Neural cell (in vitro differentiated cells): ENCODE data around the gene CLEC9A. TPM values are rescaled to one million over a fixed set of nuclear protein-coding genes. Genes with fewer than 3 reads are reported as not detected.

Experiments used
- H2AFZ ChIP-seq: fragments of 200-600, 300-800 bp; sonication (generic), shearing (Covaris generic); 2 replicates; pipeline ENCODE4 v1.6.0; 2014; ENCODE audit warnings: low read depth, mild to moderate bottlenecking, antibody characterized with exemption, low read length, moderate library complexity
- H3F3A ChIP-seq: fragments of 200-600 bp; shearing (Covaris generic); 2 replicates; pipeline ENCODE4 v1.6.1; 2016; ENCODE audit warnings: mild to moderate bottlenecking, moderate library complexity, mixed read lengths, antibody characterized with exemption, low read length; ENCODE audit not compliant: insufficient read depth, poor library complexity, severe bottlenecking
- H3K27ac ChIP-seq: fragments of 200-600, 300-800 bp; sonication (generic), shearing (Covaris generic); 2 replicates; pipeline ENCODE4 v1.5.1; 2014; ENCODE audit warnings: mild to moderate bottlenecking, low read length, moderate library complexity
- H3K27me3 ChIP-seq: fragments of 300-800, 200-600 bp; sonication (generic), shearing (Covaris generic); 2 replicates; pipeline ENCODE4 v1.6.0; 2014; ENCODE audit warnings: mild to moderate bottlenecking, low read depth, low read length, moderate library complexity; ENCODE audit not compliant: insufficient read depth
- H3K36me3 ChIP-seq: fragments of 300-800, 200-600 bp; sonication (generic), shearing (Covaris generic); 2 replicates; pipeline ENCODE4 v1.5.1; 2014; ENCODE audit warnings: mild to moderate bottlenecking, antibody characterized with exemption, low read length, moderate library complexity; ENCODE audit not compliant: insufficient read depth
- H3K4me2 ChIP-seq: fragments of 300-800, 200-600 bp; sonication (generic), shearing (Covaris generic); 2 replicates; pipeline ENCODE4 v1.6.0; 2014; ENCODE audit warnings: mild to moderate bottlenecking, low read length
- H3K4me3 ChIP-seq: fragments of 300-800, 200-600 bp; sonication (generic), shearing (Covaris generic); 2 replicates; pipeline ENCODE4 v1.5.1; 2014; ENCODE audit warnings: mild to moderate bottlenecking, low read length, moderate library complexity
- H3K79me2 ChIP-seq: fragments of 200-600 bp; shearing (Covaris generic); replicated peaks from 2 replicates; pipeline ENCODE4 v1.6.0; 2014; ENCODE audit warnings: mild to moderate bottlenecking, low read length, moderate library complexity; ENCODE audit not compliant: insufficient read depth
- H3K9ac ChIP-seq: fragments of 300-800, 200-600 bp; sonication (generic), shearing (Covaris generic); 2 replicates; pipeline ENCODE4 v1.6.1; 2016; ENCODE audit warnings: mild to moderate bottlenecking, low read length, mixed read lengths
- H3K9me2 ChIP-seq: fragments of 200-600 bp; shearing (Covaris generic); 2 replicates; pipeline ENCODE4 v1.6.1; 2016; ENCODE audit warnings: mild to moderate bottlenecking, low read length, mixed read lengths; ENCODE audit not compliant: insufficient read depth
- H3K9me3 ChIP-seq: fragments of 200-600, 300-800 bp; sonication (generic), shearing (Covaris generic); 2 replicates; pipeline ENCODE4 v1.6.1; 2016; ENCODE audit warnings: mild to moderate bottlenecking, mixed run types, low read length, moderate library complexity, mixed read lengths
- H4K20me1 ChIP-seq: fragments of 200-600 bp; shearing (Covaris generic); 2 replicates; pipeline ENCODE4 v1.6.1; 2016; ENCODE audit warnings: mild to moderate bottlenecking, mixed run types; ENCODE audit not compliant: insufficient read depth
- CTCF ChIP-seq: fragments of 450-650 bp; IDR thresholded peaks from 2 replicates; pipeline ENCODE4 v1.5.1; 2014; ENCODE audit warnings: antibody characterized with exemption, mild to moderate bottlenecking, moderate library complexity; ENCODE audit not compliant: poor library complexity, severe bottlenecking
- EP300 ChIP-seq: fragments of 450-650 bp; conservative IDR thresholded peaks from 2 replicates; pipeline ENCODE4 v1.6.1; 2014; ENCODE audit warnings: antibody characterized with exemption, mild to moderate bottlenecking, moderate library complexity; ENCODE audit not compliant: poor library complexity, severe bottlenecking
- EZH2 ChIP-seq: fragments of 200-600, 300-800 bp; shearing (Covaris generic), sonication (generic); IDR thresholded peaks from 2 replicates; pipeline ENCODE4 v1.6.1; 2014; ENCODE audit warnings: antibody characterized with exemption, low read length, borderline replicate concordance, mild to moderate bottlenecking; ENCODE audit not compliant: insufficient read depth, poor library complexity, severe bottlenecking
- MXI1 ChIP-seq: fragments of 450-650 bp; conservative IDR thresholded peaks from 2 replicates; pipeline ENCODE4 v1.6.1; 2014; ENCODE audit warnings: antibody characterized with exemption, mild to moderate bottlenecking; ENCODE audit not compliant: poor library complexity, severe bottlenecking
- POLR2AphosphoS5 ChIP-seq: IDR thresholded peaks from 2 replicates; pipeline ENCODE4 v1.6.1; 2012
- RAD21 ChIP-seq: fragments of 450-650 bp; conservative IDR thresholded peaks from 2 replicates; pipeline ENCODE4 v1.6.1; 2014; ENCODE audit warnings: antibody characterized with exemption, mild to moderate bottlenecking, moderate library complexity
- SMC3 ChIP-seq: fragments of 450-650 bp; conservative IDR thresholded peaks from 2 replicates; pipeline ENCODE4 v1.6.1; 2014; ENCODE audit warnings: antibody characterized with exemption, mild to moderate bottlenecking, moderate library complexity; ENCODE audit not compliant: poor library complexity
- TAF1 ChIP-seq: IDR thresholded peaks from 2 replicates; pipeline ENCODE4 v1.6.1; 2012; ENCODE audit warnings: low read depth
- polyA plus RNA-seq: library from polyadenylated mRNA; depleted of rRNA; stranded (reverse); fragments of >200 nt; gene quantifications from 2 replicates; pipeline ENCODE4 v1.2.3, GENCODE V29; 2014
- TF ChIP-seq, protein P1 (sequence below): IDR thresholded peaks from 2 replicates; pipeline ENCODE4 v1.6.1; 2012; ENCODE audit warnings: borderline replicate concordance

Gene CLEC9A
- polyA plus RNA-seq, 1 donor from 2014 or later = not detected

DNA sequence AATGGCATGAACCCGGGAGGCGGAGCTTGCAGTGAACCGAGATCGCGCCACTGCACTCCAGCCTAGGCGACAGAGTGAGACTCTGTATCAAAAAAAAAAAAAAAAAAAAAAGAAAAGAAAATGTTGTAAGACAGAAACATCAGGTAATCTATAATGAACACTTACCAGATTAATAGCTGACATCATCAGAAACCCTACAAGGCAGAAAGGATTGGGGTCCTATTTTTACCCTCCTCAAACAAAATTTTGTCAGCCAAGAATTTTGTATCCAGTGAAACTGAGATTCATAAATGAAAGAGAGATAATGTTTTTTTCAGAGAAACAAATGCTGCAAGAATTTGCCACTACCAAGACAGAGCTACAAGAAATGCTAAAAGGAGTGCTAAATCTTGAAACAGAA is 54.3 kb downstream of the CLEC9A start:
- H4K20me1 ChIP-seq = no peaks in the 10 kb centered on the region
- no peaks in the 10 kb centered on the region for H3K27me3 ChIP-seq
- no peak for TF ChIP-seq EZH2
- TF ChIP-seq POLR2AphosphoS5 = no peak
- no peak for TF ChIP-seq RAD21
- TF ChIP-seq CTCF = no peak
- no peak for TF ChIP-seq EP300
- H3K4me2 ChIP-seq = no peak overlapping the region
- H2AFZ ChIP-seq = no peak overlapping the region
- H3K9me2 ChIP-seq = no peaks in the 10 kb centered on the region
- no peaks in the 10 kb centered on the region for H3F3A ChIP-seq
- no peak overlapping the region for H3K27ac ChIP-seq
- no peaks in the 10 kb centered on the region for H3K36me3 ChIP-seq
- H3K4me3 ChIP-seq = no peak overlapping the region
- H3K9me3 ChIP-seq = no peaks in the 10 kb centered on the region
- no peaks in the 10 kb centered on the region for H3K79me2 ChIP-seq
- no peak overlapping the region for H3K9ac ChIP-seq

DNA sequence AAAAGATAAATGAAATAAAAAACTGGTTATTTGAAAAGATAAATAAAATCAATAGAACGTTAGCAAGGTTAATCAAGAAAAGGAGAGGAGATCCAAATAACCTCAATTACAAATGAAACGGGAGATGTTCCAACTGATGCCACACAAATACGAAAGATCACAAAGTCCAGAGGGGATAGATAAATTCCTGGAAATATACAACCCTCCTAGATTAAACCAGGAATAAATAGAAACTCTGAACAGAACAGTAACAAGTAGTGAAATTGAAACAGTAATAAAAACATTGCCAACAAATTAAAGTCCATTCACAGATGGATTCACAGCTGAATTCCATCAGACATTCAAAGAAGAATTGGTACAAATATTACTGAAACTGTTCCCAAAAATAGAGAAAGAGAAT is 55.9 kb downstream of the CLEC9A start:
- no peaks in the 10 kb centered on the region for H3K27me3 ChIP-seq
- H3F3A ChIP-seq = no peaks in the 10 kb centered on the region
- H3K79me2 ChIP-seq = no peaks in the 10 kb centered on the region
- no peaks in the 10 kb centered on the region for H4K20me1 ChIP-seq
- no peak overlapping the region for H2AFZ ChIP-seq
- H3K9me2 ChIP-seq = no peaks in the 10 kb centered on the region
- no peak overlapping the region for H3K4me2 ChIP-seq
- no peaks in the 10 kb centered on the region for H3K9me3 ChIP-seq
- no peak overlapping the region for H3K27ac ChIP-seq
- TF ChIP-seq EP300 = no peak
- no peak for TF ChIP-seq POLR2AphosphoS5
- TF ChIP-seq, protein P1, sequence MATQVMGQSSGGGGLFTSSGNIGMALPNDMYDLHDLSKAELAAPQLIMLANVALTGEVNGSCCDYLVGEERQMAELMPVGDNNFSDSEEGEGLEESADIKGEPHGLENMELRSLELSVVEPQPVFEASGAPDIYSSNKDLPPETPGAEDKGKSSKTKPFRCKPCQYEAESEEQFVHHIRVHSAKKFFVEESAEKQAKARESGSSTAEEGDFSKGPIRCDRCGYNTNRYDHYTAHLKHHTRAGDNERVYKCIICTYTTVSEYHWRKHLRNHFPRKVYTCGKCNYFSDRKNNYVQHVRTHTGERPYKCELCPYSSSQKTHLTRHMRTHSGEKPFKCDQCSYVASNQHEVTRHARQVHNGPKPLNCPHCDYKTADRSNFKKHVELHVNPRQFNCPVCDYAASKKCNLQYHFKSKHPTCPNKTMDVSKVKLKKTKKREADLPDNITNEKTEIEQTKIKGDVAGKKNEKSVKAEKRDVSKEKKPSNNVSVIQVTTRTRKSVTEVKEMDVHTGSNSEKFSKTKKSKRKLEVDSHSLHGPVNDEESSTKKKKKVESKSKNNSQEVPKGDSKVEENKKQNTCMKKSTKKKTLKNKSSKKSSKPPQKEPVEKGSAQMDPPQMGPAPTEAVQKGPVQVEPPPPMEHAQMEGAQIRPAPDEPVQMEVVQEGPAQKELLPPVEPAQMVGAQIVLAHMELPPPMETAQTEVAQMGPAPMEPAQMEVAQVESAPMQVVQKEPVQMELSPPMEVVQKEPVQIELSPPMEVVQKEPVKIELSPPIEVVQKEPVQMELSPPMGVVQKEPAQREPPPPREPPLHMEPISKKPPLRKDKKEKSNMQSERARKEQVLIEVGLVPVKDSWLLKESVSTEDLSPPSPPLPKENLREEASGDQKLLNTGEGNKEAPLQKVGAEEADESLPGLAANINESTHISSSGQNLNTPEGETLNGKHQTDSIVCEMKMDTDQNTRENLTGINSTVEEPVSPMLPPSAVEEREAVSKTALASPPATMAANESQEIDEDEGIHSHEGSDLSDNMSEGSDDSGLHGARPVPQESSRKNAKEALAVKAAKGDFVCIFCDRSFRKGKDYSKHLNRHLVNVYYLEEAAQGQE = no peak
- TF ChIP-seq CTCF = no peak
- no peak for TF ChIP-seq TAF1
- no peak for TF ChIP-seq RAD21
- no peak for TF ChIP-seq MXI1
- TF ChIP-seq EZH2 = no peak
- TF ChIP-seq SMC3 = no peak
- no peaks in the 10 kb centered on the region for H3K36me3 ChIP-seq
- no peak overlapping the region for H3K4me3 ChIP-seq
- H3K9ac ChIP-seq = no peak overlapping the region
